ENCODE measurements around the gene HAPLN3. TPM values are rescaled to one million over a fixed set of nuclear protein-coding genes. Genes with fewer than 3 reads are reported as not detected.
"Not testable (repeated sequence)": the region's sequence is repeated elsewhere in the genome, so short reads cannot be mapped to it uniquely, and the experiment has no call there.

The HAPLN3 gene
- total RNA-seq, result 10 to 100 TPM; 17.9 to 34.8 (median 23.1) TPM

DNA sequence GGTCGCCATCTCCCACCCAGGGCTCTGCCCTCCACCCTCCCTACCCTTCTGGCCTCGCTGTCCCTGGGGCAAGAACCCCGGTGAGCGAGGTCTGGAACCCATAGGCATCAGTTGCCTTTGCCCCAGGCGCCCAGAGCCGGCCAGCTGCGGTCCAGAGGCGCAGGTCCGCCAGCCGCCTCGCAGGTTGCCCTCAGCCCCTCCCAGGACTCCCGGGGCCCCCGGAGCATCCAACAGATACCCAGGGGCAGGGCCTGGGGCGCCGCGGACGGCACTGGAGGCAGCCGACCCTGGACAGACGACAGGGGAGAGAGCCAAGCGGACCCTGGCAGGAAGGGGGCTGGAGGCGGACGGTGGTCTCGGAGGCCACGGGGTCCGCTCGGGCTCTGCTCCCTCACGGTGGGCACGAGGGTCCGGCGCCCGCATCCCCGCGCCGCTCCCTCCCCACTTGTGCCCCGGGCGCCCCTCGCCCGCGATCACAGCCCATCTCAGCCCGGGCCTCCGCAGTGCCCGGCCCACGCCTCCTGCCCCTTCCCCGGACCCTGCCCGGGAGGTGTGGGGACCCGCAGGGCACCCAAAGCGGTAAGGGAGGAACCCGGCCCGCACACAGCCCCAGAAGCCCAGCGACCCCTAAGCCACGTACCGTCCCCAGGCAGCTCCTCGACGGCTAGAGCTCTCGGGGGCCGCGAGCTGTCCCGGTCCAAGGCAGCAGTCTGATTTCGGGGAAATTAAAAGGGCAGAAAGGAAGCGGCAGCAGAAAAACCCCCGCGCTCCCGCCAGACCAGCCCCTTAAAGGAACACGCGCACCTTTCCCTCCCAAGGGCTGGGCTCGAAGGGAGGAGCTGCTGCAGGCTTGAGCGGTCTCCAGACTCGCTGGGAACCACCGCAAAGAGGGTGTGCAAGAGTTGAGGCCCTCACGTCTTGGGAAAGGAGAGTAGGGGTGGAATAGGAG lies at the start of gene HAPLN3:
Gene HAPLN3 (minus strand): TSS at position 726 of the 949 bp plus-strand sequence. CDS start 8,246 bp downstream, outside the sequence.
- Histone ChIP-seq H3K9me3 (no peaks in the 10 kb centered on the region), H3K27ac (peak within 1 kb of the TSS in 1 of 2 donors; percentile 7), H3K27me3 (peaks cover 0 to 4% of the 10 kb centered on the region in 2 donors), H3K4me3 (peak within 1 kb of the TSS; percentile 18 to 36), H3K36me3 (no peaks in the 10 kb centered on the region), H3K4me1 (peaks cover 0 to 16% of the 10 kb centered on the region in 2 donors)
- intact Hi-C loops (cut with DNase I; ENCODE audit: low total_unique reads), result no loop called here
- TF ChIP-seq POLR2A (IDR thresholded peaks at IDR 0.05), result no peak
- no peak for TF ChIP-seq CTCF (IDR thresholded peaks at IDR 0.05)
- DNase-seq, result no peak

GRCh38 chr15:88940110-88940675 lies 44.8 kb upstream of the HAPLN3 start:
- Histone ChIP-seq H3K4me3 (no peak overlapping the region), H3K4me1 (no peaks in the 10 kb centered on the region), H3K36me3 (no peaks in the 10 kb centered on the region), H3K27ac (no peak overlapping the region), H3K9me3 (no peaks in the 10 kb centered on the region), H3K27me3 (no peaks in the 10 kb centered on the region)
- no peak for TF ChIP-seq CTCF (IDR thresholded peaks at IDR 0.05)
- TF ChIP-seq POLR2A (IDR thresholded peaks at IDR 0.05), result no peak
- DNase-seq, result no peak
- intact Hi-C loops (cut with DNase I; ENCODE audit: low total_unique reads), result no loop called here

GRCh38 chr15:88939486-88939806 lies 44.1 kb upstream of the HAPLN3 start:
- DNase-seq, result no peak
- Histone ChIP-seq H3K4me3 (no peak overlapping the region), H3K36me3 (no peaks in the 10 kb centered on the region), H3K9me3 (no peaks in the 10 kb centered on the region), H3K27ac (no peak overlapping the region), H3K27me3 (no peaks in the 10 kb centered on the region), H3K4me1 (no peaks in the 10 kb centered on the region)
- intact Hi-C loops (cut with DNase I; ENCODE audit: low total_unique reads), result no loop called here
- no peak for TF ChIP-seq POLR2A (IDR thresholded peaks at IDR 0.05)
- no peak for TF ChIP-seq CTCF (IDR thresholded peaks at IDR 0.05)

- Histone ChIP-seq H3K9me3 (no peaks in the 10 kb centered on the region), H3K27me3 (no peaks in the 10 kb centered on the region), H3K36me3 (no peaks in the 10 kb centered on the region), H3K27ac (no peak overlapping the region), H3K4me3 (no peak overlapping the region), H3K4me1 (no peaks in the 10 kb centered on the region)
- DNase-seq, result no peak
- no peak for TF ChIP-seq CTCF (IDR thresholded peaks at IDR 0.05)
- intact Hi-C loops (cut with DNase I; ENCODE audit: low total_unique reads), result no loop called here
Observed at GRCh38 chr15:88938802-88939485, 43.6 kb upstream of the HAPLN3 start.

DNA sequence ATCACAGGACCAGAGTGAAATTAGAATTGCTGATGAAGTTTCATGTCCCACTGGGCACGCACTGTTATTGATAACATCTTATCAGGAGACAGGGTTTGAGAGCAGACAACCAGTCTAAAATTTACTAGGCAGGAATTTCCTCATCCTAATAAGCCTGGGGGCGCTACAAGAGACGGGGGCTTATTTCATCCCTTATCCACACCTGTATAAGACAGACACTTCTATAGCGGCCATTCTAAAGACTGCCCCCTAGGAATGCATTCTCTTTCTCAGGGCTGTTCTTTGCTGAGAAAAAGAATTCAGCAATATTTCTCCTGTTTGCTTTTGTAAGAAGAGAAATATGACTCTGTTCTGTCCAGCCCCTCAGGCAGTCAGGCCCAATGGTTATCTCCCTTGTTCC lies 39.1 kb upstream of the HAPLN3 start:
- intact Hi-C loops (cut with DNase I; ENCODE audit: low total_unique reads); H3K4me1 ChIP-seq; H3K27ac ChIP-seq; H3K27me3 ChIP-seq; H3K36me3 ChIP-seq; H3K9me3 ChIP-seq; H3K4me3 ChIP-seq; DNase-seq: not testable (repeated sequence)
